Mammary epithelial cell (primary cell): Measurements from ENCODE around the gene SGSM2.

Source experiments
- CTCF ChIP-seq, 2 donors: IDR thresholded peaks in 1 of 2; conservative IDR thresholded peaks in 1 of 2; 2 replicates each; pipeline ENCODE4 v1.5.1; 2011 to 2012; ENCODE audit warnings: inconsistent platforms in 2 of 2, low read length in 2 of 2, mild to moderate bottlenecking in 2 of 2, control low read depth in 1 of 2, low read depth in 1 of 2; ENCODE audit not compliant: insufficient read depth in 1 of 2; ENCODE audit errors: extremely low read depth in 1 of 2
- EZH2 ChIP-seq: IDR thresholded peaks from 2 replicates; pipeline ENCODE4 v1.6.1; 2012; ENCODE audit warnings: low read length, inconsistent platforms, borderline replicate concordance

DNA sequence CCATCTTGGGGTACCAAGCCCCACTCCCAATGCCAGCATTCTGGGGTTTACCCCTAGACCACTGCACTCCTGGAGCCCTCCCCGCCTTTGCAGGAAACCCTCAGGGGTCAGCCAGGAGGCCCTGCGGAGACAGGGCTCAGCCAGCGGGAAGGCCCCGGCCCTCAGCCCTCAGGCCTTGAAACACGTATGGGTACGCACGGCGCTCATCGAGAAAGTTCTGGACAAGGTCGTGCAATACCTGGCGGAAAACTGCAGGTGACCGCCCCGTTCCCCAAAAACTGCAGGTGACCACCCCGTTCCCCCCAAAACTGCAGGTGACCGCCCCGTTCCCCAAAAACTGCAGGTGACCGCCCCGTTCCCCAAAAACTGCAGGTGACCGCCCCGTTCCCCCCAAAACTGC lies 24.7 kb downstream of the SGSM2 start:
- TF ChIP-seq CTCF (conservative IDR thresholded peaks at IDR 0.05 in 1 of 2, IDR thresholded peaks at IDR 0.05 in 1 of 2; ENCODE audit: extremely low read depth in 1 of 2, insufficient read depth in 1 of 2, low read depth in 1 of 2, low read length in 2 of 2) (no peak), EZH2 (no peak)
